DMS114 treated with DMSO at 0.1 percent for 48 hours (cell line): ENCODE measurements around the gene EPC2.
"Not testable (repeated sequence)": the region's sequence is repeated elsewhere in the genome, so short reads cannot be mapped to it uniquely, and the experiment has no call there.

Experiments used
- DNase-seq: peaks from one replicate; lab custom pipeline; 2025; ENCODE audit not compliant: unreplicated experiment; lab: John Stamatoyannopoulos, UW

The EPC2 gene

DNA sequence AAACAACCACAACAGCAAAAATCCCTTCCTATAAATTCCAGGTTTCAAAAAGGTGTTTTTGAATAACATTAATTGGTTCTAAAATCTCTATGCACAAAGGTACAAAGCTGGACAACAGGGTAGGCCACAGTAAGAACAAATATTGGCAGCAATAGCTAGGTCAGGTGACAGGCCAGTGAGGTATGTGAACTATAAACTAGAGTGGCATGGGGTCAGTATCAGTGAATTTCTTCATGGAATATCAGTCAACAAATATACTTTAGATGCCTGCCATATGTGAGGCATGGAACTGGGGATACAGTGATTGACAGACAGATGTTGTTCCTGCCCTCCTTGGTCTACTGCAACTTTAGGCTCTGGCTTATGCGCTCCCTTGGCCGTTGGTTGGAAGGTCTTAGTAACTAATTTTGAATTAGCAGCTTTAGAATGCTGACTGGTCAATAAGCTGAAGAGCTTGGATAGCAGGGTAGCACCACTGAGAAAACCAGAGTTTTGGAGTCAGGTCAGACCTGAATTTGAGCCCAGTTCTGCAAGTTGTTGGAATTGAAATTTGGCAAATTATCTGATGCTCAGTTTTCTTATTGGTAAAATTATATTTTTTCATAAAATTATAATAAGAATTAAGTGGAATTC is 2.3 kb upstream of the EPC2 start:
- DNase-seq: no peak

DNA sequence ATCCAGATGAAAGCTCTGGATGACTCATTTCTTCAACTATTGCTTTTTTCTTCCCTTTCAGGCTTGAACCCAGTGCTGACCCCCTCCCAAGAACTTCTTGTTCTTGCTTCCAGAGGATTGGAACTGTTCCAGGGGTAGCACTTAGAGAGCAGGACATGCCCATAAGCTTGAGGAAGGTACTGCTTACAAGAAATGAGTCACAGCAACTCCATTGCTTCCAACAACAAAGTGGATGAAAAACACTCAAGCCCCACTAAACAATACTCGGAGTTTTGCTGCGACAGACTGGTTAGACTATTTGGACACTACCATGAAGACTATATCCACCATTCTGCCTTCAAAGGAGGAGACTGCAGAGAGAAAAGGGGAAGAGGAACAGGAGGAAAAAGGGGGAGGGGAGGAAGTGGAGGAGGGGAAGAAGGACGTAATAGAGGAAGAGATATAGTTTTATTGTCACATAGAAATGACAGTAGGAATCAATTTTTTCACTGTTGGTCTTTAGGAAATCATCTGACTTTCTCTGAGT is 1.6 kb upstream of the EPC2 start:
- DNase-seq: no peak

- DNase-seq: no peak
Measured at GRCh38 chr2:148643421-148643820, 1.1 kb upstream of the EPC2 start.

GRCh38 chr2:148644883-148645538 is 460 bp downstream of the EPC2 start:
- peak; percentile 68 for DNase-seq

DNA sequence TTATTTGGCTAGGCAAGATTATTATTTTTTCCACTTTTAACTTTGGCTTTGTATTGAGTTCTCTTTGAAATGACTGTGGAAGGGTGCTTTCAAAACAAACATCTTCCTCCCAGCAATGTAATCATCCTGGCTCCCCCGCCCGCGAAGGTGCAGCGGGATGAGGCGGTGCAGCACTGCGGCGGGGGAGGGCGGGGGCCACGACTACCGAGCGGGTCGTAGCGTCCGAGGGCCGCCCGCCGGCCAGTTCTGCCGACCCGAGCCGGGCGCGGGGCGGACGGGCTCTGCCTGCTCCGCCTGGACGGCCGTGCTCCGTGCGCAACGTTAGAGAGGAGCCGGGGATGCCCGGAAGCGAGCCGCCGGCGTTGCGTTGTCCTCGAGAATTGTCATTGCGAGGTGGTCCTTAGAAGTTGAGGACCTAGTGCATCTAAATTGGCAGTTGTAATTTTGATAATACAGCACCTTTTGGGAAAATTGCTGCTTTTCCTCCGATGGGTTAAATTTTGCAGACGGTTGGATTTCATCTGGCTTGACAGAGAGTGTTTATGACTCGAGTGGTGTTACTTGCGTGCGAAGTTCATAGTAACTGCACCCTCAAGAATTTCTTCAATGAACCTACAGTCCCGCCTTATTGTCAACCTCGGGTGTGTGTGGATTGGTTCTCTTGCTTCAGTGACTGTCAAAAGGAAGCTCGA is 1.1 kb downstream of the EPC2 start:
- peak; percentile 69 for DNase-seq

DNA sequence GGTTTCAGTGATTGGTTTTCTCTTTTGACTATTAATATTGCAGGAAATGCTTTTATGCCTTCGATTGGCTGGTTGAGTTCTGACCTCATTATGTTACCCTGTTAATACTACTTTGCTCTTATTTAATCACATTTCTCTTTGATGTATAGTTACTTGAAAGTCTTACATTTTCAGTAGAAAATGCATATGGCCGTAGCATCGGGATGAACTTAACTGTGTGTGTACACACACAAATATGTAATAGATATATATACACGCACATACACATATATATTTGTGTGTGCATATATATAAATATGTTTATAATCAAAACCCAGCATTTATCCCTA is 1.6 kb downstream of the EPC2 start:
- DNase-seq: no peak

DNA sequence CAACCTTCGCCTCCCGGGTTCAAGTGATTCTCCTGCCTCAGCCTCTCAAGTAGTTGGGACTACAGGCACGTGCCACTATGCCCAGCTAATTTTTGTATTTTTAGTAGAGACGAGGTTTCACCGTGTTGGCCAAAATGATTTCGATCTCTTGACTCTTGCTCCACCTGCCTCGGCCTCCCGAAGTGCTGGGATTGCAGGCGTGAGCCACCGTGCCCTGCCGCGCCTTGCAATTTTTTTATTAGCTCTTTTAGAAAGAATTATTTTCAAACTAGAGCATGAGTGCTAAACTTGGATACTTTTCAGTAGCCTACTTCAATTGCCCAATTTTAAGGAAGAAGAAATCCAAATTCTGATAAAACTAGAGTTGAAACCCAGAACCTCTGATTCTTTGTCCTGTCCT is 3.2 kb downstream of the EPC2 start:
- DNase-seq: not testable (repeated sequence)

DNA sequence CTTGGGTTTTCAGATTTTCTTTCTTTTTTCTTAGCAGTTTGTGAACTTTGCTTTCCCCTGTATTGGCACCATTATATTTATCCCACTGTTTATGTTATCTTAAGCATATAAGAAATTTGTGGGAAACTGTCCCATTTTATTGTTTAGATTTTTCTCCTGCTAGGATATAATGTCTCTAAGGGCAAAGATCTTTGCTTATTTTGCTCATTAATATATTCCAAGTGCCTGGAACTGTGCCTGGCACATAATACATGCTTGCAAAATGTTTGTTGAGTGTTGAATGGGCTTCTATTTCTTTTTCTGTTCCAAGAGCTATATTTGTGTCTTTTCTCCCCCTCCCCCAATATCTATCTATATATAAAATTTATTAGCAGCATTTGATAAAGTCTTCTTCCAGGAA is 5.4 kb downstream of the EPC2 start:
- no peak for DNase-seq

DNA sequence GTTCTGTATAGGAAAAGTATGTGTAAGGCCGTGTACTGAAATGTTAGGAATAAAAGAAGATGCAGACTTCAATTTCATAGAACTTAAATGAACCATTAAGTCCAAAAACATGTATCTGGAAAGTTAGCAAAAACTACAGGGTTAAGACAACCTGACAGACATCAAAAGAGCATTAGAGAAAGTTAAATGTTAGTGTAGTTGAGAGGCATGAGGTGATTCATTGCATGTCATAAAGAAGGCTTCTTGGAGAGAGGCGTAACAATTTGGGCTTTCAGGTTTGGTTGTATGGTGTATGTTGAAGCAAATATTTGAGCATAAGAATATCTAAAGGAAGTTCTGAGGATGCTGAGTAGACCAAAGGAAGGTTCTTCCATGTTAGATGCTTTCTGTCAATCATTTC is 6.3 kb downstream of the EPC2 start:
- DNase-seq: no peak

DNA sequence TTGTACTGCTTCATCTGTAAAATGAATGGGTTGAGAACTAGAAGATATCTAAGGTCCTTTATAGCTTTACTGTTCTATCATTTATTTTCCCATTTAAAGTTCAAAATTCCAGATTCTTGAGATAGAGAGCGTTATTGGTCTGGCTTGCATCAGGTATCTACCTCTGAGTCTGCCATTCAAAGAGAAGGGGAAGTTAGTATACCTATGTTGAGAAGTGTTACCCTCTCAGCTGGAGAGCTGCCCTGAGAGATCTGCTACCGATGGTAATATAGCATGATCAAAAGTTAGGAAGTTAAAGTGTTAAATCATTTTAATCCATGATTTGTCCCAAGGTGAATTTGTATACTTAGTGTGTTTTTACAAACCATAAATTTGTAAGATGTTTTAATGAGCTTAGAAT is 7.4 kb downstream of the EPC2 start:
- DNase-seq: no peak

DNA sequence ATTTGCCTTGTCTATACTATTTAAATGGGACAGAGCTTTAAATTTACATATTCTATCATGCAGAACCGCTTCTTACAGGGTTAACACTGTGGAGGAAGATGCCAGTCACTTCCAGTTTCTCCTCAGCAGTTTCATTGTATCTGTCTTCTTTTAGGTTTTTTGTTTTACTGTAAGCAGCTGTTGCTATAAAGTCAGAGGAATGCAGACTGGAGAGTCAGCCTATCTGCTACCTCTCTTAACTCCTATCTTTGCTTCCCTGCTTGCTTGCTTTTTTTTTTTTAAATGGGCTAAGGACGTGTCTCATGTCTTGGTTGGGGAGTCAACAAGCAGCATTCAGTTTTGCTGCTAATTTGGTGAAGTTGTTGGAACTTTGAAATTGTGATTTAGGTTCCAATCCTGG is 8.9 kb downstream of the EPC2 start:
- no peak for DNase-seq

GRCh38 chr2:148654435-148654834 is 9.9 kb downstream of the EPC2 start:
- no peak for DNase-seq

DNA sequence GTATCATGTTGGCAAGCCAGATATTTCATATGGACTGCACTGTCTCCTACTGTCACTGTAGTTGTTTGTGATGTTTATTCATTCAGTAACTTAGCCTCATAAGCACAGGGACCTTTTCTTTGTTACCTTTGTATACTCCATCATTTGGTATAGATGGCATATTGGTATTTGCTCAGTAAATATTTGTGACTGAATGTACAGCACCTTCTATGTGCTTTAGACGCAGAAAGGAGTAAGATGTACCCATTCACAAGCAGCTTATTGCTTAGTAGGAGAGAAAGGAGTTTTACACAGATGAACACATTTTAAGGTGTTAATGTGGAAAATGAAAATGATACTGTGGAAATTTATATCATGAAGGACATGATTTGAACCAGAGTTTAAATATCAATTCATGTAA is 12.0 kb downstream of the EPC2 start:
- DNase-seq: no peak

- DNase-seq: no peak
Measured at GRCh38 chr2:148658807-148659722, 14.5 kb downstream of the EPC2 start.

DNA sequence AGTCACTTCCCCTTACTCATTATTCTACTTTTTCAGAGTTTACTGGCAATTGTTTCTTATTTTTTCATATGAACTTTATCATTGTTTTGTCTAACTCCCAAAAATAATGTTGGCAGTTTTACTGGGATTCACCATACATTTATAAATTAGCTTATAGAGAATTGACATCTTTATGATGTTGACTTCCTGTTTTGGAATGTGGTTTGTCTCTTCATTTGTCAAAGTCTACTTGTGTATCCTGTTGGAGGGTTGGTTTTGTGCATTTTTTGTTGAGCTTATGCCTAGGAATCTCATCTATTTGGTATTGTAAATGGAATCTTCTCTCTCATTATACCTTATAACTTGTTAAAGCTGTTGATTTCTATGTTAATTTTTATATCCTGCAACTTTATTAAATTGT is 16.4 kb downstream of the EPC2 start:
- no peak for DNase-seq

DNA sequence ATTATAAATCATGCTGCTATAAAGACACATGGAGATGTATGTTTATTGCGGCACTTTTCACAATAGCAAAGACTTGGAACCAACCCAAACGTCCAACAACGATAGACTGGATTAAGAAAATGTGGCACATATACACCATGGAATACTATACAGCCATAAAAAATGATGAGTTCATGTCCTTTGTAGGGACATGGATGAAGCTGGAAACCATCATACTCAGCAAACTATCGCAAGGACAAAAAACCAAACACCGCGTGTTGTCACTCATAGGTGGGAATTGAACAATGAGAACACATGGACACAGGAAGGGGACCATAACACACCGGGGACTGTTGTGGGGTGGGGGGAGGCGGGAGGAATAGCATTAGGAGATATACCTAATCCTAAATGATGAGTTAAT is 17.8 kb downstream of the EPC2 start:
- DNase-seq: not testable (repeated sequence)

GRCh38 chr2:148664229-148664628 is 19.7 kb downstream of the EPC2 start:
- DNase-seq: no peak

DNA sequence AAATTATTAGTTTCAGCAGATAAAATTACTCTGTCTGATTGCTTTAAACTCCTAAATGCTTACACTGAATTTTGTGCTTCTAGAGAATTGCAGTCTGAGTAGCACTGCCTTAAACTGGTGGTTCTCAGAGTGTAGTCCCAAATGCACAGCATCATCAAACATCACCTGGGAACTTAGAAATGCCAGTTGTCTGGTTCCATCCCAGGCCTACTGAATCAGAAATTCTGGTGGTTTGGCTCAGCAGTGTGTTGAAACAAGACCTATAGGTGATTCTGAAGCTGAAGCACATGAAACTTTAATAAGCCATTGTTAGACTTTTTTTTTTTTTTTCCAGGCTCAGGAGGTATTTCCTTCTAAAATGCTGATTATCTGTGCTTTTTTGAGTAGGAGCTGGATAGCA is 22.0 kb downstream of the EPC2 start:
- DNase-seq: no peak

DNA sequence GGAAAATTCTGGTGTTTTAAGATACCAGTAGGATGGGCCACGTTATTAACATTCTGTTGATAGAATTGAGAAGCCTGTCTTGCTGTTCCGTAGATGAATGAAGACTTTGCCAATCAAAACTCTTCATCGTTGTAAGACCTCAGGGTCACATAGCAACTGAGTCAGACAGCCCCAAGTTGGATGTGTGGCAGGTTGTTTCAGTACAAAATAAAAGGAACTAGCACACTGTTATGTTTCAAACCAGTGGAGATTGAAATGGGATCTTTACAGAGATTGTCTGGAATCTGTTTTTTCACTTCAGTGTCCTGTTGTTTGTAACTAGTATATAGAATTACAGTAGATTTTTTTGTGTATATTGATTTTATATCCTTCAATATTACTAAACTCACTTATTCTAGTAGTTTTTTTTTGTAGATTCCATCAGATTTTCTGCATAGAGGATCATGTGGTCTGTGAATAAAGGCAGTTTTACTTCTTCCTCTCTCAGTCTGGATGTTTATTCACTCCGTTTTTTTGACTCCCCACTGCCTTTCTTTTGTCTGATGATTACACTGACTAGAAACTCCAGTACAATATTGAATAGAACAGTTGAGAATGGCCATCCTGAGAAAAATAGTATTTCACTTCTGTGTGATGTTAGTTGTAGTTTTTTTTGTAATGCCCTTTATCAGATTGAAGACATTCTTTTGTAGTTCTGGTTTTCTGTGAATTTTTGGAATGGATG is 22.7 kb downstream of the EPC2 start:
- no peak for DNase-seq

- no peak for DNase-seq
Measured at GRCh38 chr2:148670773-148671172, 26.2 kb downstream of the EPC2 start.
